ENCODE measurements around the gene ST6GALNAC3.
"Not testable (repeated sequence)": the region's sequence is repeated elsewhere in the genome, so short reads cannot be mapped to it uniquely, and the experiment has no call there.

Gene ST6GALNAC3

GRCh38 chr1:76074321-76075187 is at the start of gene ST6GALNAC3:
TSS of gene ST6GALNAC3 (plus strand) at chr1:76074746.
- peak; percentile 59 for DNase-seq

GRCh38 chr1:76027341-76027740 is 47.2 kb upstream of the ST6GALNAC3 start:
- peak; percentile 56 for DNase-seq

- DNase-seq: peak; percentile 49
Measured at GRCh38 chr1:76029331-76029730, 45.2 kb upstream of the ST6GALNAC3 start.

- DNase-seq: no peak
Measured at GRCh38 chr1:76031496-76031895, 43.0 kb upstream of the ST6GALNAC3 start.

- no peak for DNase-seq
Measured at GRCh38 chr1:76033800-76034475, 40.6 kb upstream of the ST6GALNAC3 start.

- DNase-seq: no peak
Measured at GRCh38 chr1:76035053-76035452, 39.5 kb upstream of the ST6GALNAC3 start.

GRCh38 chr1:76037324-76037723 is 37.2 kb upstream of the ST6GALNAC3 start:
- DNase-seq: no peak

GRCh38 chr1:76038287-76039004 is 36.1 kb upstream of the ST6GALNAC3 start:
- DNase-seq: no peak

- no peak for DNase-seq
Measured at GRCh38 chr1:76046149-76046548, 28.4 kb upstream of the ST6GALNAC3 start.

GRCh38 chr1:76048219-76048618 is 26.3 kb upstream of the ST6GALNAC3 start:
- no peak for DNase-seq

GRCh38 chr1:76048926-76049325 is 25.6 kb upstream of the ST6GALNAC3 start:
- DNase-seq: no peak

- DNase-seq: no peak
Measured at GRCh38 chr1:76049498-76049897, 25.0 kb upstream of the ST6GALNAC3 start.

GRCh38 chr1:76050073-76050472 is 24.5 kb upstream of the ST6GALNAC3 start:
- DNase-seq: not testable (repeated sequence)

- DNase-seq: no peak
Measured at GRCh38 chr1:76053021-76053420, 21.5 kb upstream of the ST6GALNAC3 start.

- no peak for DNase-seq
Measured at GRCh38 chr1:76054359-76054758, 20.2 kb upstream of the ST6GALNAC3 start.

GRCh38 chr1:76055987-76056386 is 18.6 kb upstream of the ST6GALNAC3 start:
- DNase-seq: no peak

GRCh38 chr1:76059451-76059850 is 15.1 kb upstream of the ST6GALNAC3 start:
- DNase-seq: no peak

- no peak for DNase-seq
Measured at GRCh38 chr1:76065270-76065669, 9.3 kb upstream of the ST6GALNAC3 start.

GRCh38 chr1:76066394-76066793 is 8.2 kb upstream of the ST6GALNAC3 start:
- DNase-seq: no peak

- DNase-seq: no peak
Measured at GRCh38 chr1:76068542-76068941, 6.0 kb upstream of the ST6GALNAC3 start.

GRCh38 chr1:76068953-76069561 is 5.5 kb upstream of the ST6GALNAC3 start:
- DNase-seq: no peak

- no peak for DNase-seq
Measured at GRCh38 chr1:76070538-76070937, 4.0 kb upstream of the ST6GALNAC3 start.

GRCh38 chr1:76073481-76073880 is 1.1 kb upstream of the ST6GALNAC3 start:
- DNase-seq: no peak
